GM23338 (cell line): Measurements from ENCODE around the gene SSR4. TPM values are rescaled to one million over a fixed set of nuclear protein-coding genes. Genes with fewer than 3 reads are reported as not detected.

Experiments used
- CTCF ChIP-seq, 2 experiments: fragments of 200-600 bp in 1 of 2; sonication (generic) in 1 of 2; conservative IDR thresholded peaks; 2 replicates each; pipeline versions ENCODE4 v1.5.1 to v1.6.1; 2016 to 2017; ENCODE audit warnings: antibody characterized with exemption in 2 of 2, low read depth in 2 of 2, mild to moderate bottlenecking in 2 of 2, moderate library complexity in 1 of 2
- EZH2 ChIP-seq: fragments of 200-600 bp; sonication (generic); IDR thresholded peaks from one replicate; pipeline ENCODE4 v1.8.0; 2017; ENCODE audit warnings: antibody characterized with exemption, mild to moderate bottlenecking, low read depth; ENCODE audit not compliant: unreplicated experiment
- EZH2phosphoT487 ChIP-seq: fragments of 200-600 bp; sonication (generic); IDR thresholded peaks from one replicate; pipeline ENCODE4 v1.8.1; 2018; ENCODE audit warnings: antibody characterized with exemption; ENCODE audit not compliant: unreplicated experiment
- JUNB ChIP-seq: IDR thresholded peaks from one replicate; pipeline ENCODE4 v1.6.1; 2016; ENCODE audit warnings: antibody characterized with exemption; ENCODE audit not compliant: unreplicated experiment
- NANOG ChIP-seq: IDR thresholded peaks from 2 replicates; pipeline ENCODE4 v1.6.1; 2016; ENCODE audit warnings: antibody characterized with exemption, borderline replicate concordance
- POLR2AphosphoS5 ChIP-seq: IDR thresholded peaks from 2 replicates; pipeline ENCODE4 v1.6.1; 2016; ENCODE audit warnings: antibody characterized with exemption, low read depth
- STAT1 ChIP-seq: IDR thresholded peaks from one replicate; pipeline ENCODE4 v1.6.1; 2016; ENCODE audit warnings: antibody characterized with exemption; ENCODE audit not compliant: unreplicated experiment
- ZNF331 ChIP-seq: fragments of 250-450 bp; sonication (Bioruptor Pico); IDR thresholded peaks from 2 replicates; pipeline ENCODE4 v1.5.0; 2020; ENCODE audit warnings: low read depth, mild to moderate bottlenecking, moderate library complexity
- ZNF462 ChIP-seq: fragments of 250-450 bp; sonication (Bioruptor Pico); IDR thresholded peaks from 2 replicates; pipeline ENCODE4 v1.5.0; 2020; ENCODE audit warnings: mild to moderate bottlenecking, moderate library complexity
- polyA plus RNA-seq: library from polyadenylated mRNA; unstranded; fragments of >200 nt; fragmentation: Nextera tagmentation; extraction: Ambion mirVana; gene quantifications from 2 replicates; pipeline ENCODE4 v1.2.1, GENCODE V29; 2016
- total RNA-seq: library from RNA; depleted of rRNA; stranded (reverse); fragments of >200 nt; shearing (Covaris generic); gene quantifications from 2 replicates; pipeline ENCODE4 v1.2.3, GENCODE V29; 2014
- TF ChIP-seq, protein P1 (sequence below): IDR thresholded peaks from 2 replicates; pipeline ENCODE4 v1.6.1; 2016; ENCODE audit warnings: antibody characterized with exemption

The SSR4 gene
- total and polyA plus RNA-seq, 2 experiments from 2014 or later = 107 to 352 TPM

DNA sequence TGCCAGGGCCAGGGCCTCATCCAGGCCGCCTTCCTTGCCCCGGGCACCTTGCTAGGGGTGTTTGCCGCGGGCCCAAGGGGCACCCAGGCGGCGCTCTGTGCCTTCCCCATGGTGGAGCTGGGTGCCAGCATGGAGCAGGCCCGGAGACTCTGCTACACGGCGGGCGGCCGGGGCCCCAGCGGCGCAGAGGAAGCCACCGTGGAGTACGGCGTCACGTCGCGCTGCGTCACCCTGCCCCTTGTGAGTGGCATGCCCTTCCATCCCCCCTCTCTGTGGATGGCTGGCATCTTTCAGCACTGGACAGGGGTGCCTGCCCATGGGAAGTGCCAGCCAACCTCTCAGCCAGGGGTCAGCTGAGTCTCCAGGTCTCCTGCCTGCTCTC, 26.8 kb upstream of the SSR4 start (continued):
- TF ChIP-seq ZNF462 (CRISPR knock-in tag) (no peak), JUNB (no peak), CTCF (conservative IDR thresholded peaks at IDR 0.05; ENCODE audit: low read depth in 2 of 2) (no peak), POLR2AphosphoS5 (no peak), NANOG (no peak), EZH2phosphoT487 (no peak), EZH2 (no peak), ZNF331 (no peak), STAT1 (no peak)
- TF ChIP-seq, protein P1, sequence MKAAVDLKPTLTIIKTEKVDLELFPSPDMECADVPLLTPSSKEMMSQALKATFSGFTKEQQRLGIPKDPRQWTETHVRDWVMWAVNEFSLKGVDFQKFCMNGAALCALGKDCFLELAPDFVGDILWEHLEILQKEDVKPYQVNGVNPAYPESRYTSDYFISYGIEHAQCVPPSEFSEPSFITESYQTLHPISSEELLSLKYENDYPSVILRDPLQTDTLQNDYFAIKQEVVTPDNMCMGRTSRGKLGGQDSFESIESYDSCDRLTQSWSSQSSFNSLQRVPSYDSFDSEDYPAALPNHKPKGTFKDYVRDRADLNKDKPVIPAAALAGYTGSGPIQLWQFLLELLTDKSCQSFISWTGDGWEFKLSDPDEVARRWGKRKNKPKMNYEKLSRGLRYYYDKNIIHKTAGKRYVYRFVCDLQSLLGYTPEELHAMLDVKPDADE = no peak
